D721Med (cell line): Measurements from ENCODE around the gene RHOXF2.
"Not testable (repeated sequence)": the region's sequence is repeated elsewhere in the genome, so short reads cannot be mapped to it uniquely, and the experiment has no call there.

Source experiments
- DNase-seq: peaks from one replicate; pipeline ENCODE4 v3.0.0; 2011; ENCODE audit warnings: low spot score; ENCODE audit not compliant: insufficient read length
- FAIRE-seq: peaks from 2 replicates; lab custom pipeline; 2011; peaks lifted over from hg19 to GRCh38; lab: Jason Lieb, UNC
- CTCF ChIP-seq: IDR thresholded peaks from 2 replicates; pipeline ENCODE4 v1.5.1; 2012; ENCODE audit warnings: mild to moderate bottlenecking, control low read depth; ENCODE audit not compliant: insufficient read depth; ENCODE audit errors: missing control alignments

The RHOXF2 gene

GRCh38 chrX:120196626-120197283 lies 38.3 kb downstream of the RHOXF2 start:
- not testable (repeated sequence) for DNase-seq
- peak; percentile 94 for FAIRE-seq

GRCh38 chrX:120200851-120201250 lies 42.4 kb downstream of the RHOXF2 start:
- DNase-seq (no peak), FAIRE-seq (no peak)
- TF ChIP-seq CTCF = no peak

DNA sequence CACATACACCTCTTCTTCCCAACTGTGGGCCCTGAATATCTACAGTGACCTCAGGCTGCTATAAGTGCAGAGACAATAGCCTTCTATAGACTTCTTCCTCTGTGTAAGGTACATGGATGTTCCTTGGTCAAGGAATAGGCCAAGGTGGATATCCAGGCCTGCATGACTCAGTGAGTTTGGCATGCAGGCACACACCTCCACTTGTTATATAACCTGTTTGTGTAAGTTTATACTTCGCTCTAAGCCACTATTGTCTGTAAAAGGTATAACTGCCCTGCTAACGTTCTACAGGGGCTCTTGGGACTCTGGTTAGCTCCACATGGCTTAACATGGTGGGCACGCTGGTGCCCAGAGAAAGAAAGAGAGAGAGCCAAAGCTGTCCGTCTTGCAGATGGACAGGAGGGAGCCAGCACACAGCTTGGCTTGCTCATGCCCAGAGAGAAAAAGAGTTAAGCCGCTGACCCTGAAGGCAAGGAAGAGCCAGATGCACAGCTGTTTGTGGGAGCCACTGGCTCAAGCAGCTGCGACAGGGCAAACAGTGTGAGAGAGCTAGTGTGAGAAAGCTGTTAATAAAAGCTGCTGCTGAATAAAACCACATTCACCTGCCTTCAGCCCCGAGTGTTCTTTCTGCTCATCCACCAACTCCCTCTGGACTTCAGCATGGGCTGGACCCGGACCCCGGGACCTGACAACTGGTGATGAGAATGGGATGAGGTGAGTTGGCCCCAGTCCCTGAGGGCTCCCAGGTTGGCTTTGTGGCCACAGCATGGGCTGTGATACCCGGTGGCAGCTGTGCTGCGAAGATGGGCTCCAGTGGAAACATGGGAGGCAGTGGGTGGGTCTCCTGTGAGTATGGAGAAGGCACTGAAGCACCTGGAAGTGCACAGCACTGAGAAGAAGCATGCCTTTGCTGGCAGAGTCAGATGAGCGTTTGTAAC lies 47.7 kb downstream of the RHOXF2 start:
- TF ChIP-seq CTCF = no peak
- no peak for DNase-seq
- FAIRE-seq = no peak

- TF ChIP-seq CTCF = no peak
- DNase-seq (no peak), FAIRE-seq (no peak)
Measured at GRCh38 chrX:120207009-120207605, 48.7 kb downstream of the RHOXF2 start.

GRCh38 chrX:120213438-120214265 lies 55.2 kb downstream of the RHOXF2 start:
- DNase-seq (peak; percentile 21), FAIRE-seq (no peak)
- TF ChIP-seq CTCF = peak; percentile 67
